GM18870 (cell line): ENCODE measurements around the gene ZNF319.
"Not testable (repeated sequence)": the region's sequence is repeated elsewhere in the genome, so short reads cannot be mapped to it uniquely, and the experiment has no call there.

ENCODE experiments used
- ATAC-seq: cut with Tn5 transposase; IDR thresholded peaks from one replicate; pipeline ENCODE4 v1.9.1; 2021; ENCODE audit warnings: moderate library complexity; ENCODE audit not compliant: unreplicated experiment

ZNF319 gene

DNA sequence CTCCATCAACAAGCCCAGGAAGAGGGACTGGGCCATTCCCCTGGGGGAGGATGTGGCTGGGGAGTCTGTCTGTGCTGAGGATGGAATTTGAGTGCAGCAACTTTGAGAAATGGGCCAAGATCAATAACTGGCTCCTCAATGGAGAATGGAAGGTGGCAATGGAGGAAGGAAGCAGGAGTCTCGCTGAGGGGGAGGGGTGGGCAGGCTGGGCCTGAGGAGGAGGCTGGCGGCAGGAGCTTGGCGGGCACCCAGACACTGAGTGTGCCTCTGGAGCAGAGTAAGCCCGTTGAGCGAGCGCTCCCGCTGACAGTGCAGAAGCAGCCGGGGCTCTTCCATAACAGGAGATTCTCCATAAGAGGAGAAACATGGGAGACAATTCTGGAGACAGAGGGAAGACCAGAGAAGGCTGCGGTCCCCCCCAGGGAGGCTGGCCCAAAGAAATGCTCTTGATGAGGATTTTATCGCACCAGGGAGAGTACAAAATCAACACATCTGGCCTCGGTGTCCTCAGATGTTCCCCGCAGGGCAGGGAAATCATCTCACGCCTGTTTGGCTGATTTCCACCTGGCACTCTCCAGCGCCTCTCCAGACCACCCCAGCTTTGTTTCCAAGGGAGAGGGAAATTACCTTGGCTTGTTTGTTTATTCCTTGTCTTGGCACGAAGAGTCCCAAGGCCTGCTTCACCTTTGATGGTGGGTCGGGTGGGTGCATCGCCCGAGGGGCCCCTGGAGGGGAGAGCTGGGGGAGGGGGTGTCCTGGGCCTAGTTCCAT is 22.3 kb upstream of the ZNF319 start:
- no peak for ATAC-seq

DNA sequence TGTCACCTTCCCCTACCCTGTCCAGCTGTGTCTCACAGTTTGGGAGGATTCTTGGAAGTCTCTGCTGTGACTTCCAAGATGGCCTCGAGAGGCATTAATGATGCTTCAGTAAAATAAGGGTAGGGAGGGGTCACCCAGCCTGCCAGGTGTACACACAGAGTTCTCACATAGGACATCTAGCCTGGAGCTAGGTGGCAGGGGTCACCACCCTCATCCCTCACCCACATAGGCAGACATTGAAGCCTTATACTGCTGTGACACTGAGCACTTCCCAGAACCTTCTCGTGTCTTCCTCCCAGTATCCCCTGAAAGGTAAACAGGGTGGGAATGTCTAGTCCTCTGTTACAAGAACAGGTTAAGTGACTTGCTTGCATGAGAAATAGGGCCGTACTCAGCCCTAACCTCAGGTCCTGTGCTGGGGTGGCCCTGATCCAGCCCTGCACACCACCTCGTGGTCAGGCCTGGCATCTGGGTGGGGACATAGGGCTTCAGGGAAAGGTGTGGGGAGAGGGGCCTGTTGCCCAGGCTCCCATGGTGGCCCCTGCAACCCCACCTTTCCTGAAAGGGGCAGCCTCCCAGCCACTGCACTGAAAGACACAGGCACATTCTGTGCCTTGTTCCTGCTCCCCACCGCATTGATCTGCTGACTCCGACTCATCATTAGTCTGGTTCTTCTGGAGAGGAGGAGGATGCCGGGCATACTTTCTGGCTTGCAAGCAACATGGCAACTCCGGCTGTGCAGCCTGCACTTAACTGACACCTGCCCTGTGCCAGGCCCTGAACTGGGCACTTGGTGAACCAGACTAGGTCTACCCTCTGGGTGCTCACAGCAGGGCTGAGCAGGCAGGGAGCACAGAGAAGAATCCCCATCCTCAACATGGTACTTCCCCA is 21.4 kb upstream of the ZNF319 start:
- ATAC-seq, result no peak

DNA sequence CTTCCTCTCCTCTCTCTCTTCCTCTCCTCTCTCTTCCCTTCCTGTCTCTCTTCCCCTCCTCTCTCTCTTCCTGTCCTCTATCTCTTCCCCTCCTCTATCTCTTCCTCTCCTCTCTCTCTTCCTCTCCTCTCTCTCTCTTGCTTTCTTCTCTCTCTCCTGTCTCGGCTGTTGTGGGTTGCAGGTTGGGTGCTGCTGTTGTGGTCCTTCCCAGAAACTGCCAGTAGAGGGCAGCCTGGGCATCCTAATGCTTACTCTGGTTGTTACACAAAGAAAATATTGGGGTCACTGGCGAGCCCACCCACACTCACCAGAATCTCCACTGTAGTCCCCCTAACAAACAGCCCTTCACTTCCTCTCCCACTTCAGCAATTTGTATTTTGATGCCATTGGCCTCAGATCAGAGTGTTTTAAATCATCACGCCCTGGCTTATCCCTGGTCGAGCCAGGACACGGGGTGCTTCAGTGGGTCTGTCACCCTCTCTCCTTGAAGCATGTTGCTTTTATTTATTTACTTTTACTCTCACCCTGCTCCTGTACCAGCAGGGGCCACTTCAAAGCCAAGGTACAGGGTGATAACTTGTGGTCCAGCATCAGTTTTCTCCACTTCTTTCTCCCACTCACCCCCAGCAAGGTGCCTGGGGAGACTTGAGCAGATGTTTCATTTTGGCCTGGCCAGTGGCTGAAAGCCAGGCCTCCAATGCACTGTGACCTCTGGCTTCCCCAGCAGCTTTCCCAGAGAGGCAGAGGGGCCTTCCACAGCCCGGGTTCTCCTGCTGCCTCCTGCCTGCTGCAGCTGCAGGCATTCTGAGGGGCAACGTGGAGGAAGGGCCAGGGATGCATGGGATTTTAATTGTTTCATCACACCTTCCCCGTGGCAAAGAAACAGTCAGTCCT is 20.4 kb upstream of the ZNF319 start:
- ATAC-seq, result no peak

DNA sequence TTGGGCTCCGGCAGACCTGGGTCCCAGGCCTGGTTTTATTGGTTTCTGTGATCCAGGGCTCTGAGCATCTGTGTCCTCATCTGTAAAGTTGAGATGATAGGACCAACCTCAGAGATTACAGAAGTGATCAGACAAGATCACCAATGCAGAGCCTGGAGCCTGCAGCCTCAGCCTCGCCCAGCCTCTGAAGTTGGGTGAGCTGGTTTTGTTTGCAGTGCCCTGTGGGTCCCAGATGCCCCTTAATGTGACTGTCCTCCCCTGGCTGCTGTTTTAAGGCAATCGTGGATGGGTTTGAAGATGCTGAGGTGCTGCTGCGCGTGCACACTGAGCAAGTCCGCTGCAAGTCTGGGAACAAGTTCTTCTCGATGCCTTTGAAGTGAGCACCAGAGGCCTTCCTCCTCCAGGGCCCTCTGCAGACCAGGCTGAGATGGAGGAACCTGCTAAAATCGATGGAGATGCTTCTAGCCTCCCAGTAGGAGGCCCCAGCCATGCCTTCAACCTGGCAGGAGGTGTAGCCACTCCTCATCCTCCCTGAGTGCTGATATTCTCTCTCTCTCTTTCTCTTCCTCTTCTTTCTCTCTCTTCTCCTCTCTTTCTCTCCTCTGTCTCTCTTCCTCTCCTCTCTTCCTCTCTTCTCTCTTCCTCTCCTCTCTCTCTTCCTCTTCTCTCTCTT is 19.5 kb upstream of the ZNF319 start:
- ATAC-seq, result no peak

DNA sequence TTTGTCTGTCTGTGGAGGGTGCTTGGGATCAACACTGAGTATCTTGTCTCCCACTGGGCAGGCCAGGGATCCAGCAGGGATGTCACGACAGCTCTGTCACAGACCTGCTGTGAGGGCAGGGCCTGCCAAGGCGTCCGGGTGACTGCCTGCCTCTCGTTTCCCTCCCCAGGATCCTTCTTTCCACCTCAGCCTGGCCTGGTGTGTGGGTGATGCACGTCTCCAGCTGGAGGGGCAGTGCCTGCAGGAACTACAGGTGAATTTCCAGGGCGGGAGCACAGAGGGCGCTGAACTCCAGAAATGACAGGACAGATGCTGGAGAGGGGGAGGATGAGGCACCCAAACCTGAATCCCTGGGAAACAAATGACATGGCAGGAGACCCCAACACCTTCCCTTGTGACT is 18.3 kb upstream of the ZNF319 start:
- no peak for ATAC-seq

DNA sequence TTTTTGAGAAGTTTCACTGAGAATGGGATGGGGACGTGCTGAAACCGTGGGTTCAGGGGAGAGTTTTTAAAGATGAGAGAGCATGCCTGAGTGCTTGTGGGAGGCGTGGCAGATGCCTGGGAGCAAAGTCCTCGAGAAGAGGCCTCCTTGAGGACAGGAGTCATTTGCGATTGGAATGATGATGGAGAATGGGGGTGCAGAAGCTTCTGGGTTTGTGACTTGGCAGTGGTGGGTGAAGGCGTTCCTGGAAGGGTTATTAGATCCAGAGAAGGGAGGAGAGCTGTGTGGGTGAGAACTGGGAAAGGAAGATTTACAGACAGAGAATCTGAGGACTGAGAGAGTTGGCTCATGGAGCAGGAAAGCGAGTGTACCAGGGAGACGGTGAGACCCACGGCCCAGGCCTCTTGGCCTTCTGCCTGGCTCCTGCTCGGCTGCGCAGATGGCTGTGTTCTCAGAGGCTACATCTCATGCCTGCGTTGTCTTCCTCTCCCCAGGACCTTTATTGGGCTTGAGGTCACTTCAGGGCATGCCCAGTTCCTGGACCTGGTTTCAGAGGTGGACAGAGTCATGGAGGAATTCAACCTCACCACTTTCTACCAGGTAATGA is 16.5 kb upstream of the ZNF319 start:
- no peak for ATAC-seq

DNA sequence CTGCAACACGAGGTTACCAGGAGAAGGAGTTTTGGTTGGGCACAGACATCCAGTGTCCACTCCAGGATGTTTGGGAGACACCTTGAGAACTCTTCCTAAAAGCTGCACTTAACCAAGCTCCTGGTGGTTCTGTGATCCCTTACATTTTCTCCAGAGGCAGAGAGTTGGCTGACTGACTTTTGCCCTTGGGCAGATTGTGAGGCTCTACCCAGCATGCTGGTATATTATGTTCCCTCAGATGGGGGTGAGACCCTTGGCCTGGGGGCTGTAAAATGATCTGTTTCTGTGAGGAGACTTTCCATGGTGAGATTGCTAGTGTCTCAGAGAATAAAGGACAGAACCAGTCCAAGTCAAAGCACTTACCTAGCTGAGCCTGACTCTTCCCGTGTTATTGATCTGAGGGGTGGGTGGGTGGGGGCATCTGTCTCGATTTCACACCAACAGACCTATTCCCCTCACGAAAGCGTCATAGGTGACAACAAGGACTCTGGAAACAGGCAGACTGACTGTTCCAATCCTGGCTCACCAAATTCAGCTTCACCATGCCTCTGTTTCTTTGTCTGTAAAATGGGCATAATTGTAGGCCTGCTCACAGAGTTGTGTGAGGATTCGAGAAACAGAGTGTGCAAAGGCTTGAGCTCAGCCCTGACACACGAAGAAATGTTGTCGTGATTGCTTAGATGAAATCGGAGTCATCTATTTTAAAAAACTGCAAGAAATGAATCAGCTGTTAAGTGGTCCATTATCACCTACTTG is 12.9 kb upstream of the ZNF319 start:
- ATAC-seq, result no peak

DNA sequence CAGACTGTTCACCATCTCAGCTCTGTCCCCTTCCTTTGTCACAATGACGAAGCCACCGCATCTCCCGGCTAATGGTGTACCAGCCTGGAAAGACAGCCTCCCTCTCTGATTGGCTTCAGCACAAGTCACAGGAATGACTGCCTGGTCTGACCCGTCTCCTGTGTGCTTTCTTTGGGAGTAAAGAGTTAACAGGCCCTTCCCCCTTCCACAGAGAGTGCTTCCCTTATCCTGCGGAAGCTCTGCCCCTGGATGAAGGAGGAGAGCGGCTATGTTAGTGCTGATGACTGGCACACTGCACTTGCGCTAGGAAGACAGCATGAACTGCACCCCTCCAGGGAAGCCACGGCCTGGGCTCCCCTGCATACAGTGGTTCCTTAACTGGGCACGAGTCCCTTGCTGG is 12.0 kb upstream of the ZNF319 start:
- ATAC-seq, result no peak

DNA sequence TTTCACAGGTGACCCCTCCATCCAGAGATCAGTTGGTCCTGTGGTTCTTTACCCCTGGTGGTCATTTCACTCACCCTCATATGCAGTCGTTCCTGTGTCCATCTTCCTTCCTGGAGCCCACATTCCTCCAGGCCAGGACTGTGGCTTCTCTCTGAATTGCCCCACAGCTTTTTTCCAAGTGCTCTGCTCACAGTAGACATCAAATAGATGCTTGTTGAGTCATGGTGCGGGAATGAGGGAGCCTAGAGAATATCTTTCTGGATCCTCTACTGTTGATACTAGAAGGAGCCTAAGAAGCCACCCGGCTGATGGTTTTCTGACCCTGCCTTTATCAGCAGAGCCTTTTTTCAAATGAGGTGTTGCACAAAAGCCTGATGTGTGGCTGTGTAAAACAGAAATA is 11.2 kb upstream of the ZNF319 start:
- no peak for ATAC-seq

DNA sequence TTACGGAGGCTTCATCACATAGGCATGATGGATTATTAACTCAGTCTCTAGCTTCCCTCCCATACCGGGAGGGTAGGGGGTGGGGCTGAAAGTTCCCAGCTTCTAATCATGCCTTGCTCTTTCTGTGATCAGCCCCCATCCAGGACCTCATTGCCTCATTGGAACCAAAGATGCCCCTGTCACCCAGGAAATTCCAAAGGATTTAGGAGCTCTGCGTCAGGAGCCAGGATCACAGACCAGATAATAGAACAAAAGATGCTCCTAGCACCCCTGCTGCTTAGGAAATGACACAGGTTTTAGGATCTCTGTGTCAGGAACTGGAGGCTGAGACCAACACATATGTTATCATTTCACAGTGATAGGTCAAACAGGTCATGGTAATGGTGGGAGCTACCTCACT is 10.4 kb upstream of the ZNF319 start:
- ATAC-seq, result no peak

DNA sequence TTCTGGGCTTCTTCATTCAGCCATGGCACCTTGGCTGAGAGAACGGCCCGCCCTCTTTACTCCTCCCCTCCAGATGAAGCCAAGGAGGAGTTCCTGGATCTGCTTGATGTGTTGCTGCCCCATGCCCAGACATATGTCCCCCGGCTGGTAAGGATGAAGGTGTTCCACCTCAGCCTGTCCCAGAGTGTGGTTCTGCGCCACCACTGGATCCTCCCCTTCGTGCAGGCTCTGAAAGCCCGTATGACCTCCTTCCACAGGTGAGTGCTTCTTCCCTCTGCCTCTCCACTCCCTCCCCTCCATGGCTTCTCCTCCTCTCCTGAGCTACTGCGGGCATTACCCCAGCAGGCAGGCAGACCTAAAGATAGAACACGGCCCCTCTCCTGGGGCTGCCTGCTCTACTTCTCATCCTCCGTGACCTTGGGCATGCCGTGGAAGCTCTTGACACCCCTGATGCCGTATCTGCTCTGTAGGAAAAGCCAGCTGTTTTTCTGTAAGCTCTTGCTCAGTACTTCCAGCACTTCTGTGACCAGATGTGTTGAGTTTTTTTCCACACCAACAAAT is 9.5 kb upstream of the ZNF319 start:
- ATAC-seq, result no peak

DNA sequence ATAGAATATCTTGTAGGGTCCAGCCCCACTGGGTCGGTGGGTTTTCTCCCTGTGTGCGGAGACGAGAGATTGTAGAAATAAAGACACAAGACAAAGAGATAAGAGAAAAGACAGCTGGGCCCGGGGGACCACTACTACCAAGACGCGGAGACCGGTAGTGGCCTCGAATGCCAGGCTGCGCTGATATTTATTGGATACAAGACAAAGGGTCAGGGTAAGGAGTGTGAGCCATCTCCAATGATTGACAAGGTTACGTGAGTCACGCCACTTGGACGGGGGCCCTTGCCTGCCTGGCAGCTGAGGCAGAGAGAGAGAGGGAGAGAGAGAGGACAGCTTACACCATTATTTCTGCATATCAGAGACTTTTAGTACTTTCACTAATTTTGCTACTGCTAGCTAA is 4.3 kb upstream of the ZNF319 start:
- not testable (repeated sequence) for ATAC-seq

DNA sequence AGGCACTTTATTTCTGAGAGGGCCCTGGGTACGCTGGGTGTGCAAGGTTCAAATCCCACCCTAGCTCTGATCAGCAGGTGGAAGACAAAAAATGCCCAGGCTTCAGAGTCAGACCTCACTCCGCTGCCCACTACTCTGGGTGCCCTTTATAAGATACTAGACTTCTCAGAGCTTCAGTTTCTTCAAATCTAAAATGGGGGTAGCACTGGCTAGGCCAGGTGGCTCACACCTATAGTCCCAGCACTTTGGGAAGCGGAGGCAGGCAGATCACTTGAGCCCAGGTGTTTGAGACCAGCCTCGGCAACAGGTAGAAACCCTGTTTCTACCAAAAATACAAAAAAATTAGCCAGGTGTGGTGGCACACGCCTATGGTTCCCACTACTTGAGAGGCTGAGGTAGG is 2.5 kb upstream of the ZNF319 start:
- no peak for ATAC-seq

DNA sequence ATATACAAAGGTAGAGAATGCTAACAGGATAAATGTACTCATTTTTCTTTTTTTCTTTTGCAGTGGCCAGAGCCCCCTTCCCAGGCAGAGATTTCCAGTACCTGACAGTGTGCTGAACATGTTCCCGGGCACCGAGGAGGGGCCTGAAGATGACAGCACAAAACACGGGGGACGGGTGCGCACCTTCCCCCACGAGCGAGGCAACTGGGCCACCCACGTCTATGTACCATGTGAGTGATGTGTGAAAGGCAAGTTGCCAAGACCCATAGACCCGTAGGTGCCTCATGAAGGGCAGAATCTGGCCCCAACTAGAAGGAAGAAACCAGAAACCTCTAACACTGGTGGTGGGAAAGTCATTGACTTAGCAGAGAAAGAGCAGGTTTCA is 1.9 kb upstream of the ZNF319 start:
- ATAC-seq, result no peak

DNA sequence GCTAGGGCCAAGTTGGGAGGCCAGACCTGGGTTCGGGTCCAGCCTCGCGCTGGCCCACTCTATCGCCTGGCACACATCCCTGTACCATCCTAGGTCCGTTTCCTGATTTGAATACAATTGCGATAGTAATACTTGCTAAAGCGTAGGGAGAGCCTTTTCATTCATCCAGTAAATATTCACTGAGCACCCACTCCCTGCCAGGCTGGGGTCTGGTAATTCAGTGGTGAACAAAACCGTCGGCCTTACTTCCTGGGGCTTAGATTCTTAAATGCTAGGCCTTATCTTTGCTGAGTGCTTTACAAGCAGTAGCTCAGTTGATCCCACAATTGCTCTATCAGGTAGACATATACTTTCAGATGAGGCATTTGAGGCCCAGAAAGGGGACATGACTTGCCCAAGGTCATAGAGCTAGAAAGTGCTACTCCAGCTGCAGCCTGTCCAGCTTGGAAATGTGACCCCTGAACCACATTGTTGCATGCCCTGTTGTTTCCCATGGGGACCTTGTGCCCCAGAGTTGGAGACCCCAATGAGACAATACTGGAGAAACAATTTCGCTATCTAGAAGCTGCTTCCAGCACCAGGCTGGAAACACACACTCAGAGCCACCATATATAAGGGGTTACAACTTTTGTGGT is 1.4 kb upstream of the ZNF319 start:
- no peak for ATAC-seq

DNA sequence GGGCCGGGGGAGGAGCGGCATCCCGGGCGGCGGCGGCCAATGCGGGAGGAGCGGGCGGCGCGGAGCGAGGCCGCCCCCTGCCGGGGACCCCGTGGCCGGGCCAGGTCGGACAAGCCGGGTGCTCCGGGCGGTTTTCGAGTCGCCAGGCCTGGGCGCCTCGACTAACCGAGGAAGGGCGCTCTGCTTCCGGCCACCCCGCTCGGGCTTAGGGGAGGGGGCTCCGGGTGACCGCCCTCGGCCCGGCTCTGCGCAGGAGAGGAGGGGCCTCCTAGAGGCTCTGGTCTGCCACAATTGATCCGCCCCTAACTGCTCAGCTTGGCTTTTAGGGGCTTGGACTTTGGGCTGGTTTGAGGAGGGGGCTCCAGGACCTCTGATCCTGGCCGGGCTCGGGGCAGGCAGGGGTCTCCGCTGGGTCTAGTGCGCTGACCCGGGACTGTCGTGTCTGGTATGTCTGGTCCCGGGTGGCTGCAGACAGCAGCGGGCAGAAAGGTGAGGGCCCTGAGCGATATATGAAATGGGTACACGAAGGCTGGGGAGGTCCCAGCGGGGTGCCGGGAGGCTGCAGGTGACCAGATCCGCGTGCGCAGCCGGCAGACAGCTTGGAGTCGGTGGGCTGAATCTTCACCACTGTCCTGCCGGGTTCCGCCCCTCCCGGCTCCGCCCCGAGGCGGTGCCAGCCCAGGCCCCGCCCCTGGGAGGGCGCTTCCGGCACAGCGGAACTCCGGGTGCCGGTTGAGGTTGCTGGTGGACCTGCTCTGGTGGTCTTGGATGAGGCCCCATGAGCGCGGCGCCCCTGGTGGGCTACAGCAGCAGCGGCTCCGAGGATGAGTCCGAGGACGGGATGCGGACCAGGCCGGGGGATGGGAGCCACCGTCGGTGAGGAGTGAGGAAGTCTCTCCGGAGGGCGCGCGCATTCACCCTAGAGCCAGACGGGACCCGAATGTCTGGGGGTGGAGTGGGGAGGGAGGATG is 519 bp upstream of the ZNF319 start, which contains the start of gene USB1:
TSS of gene USB1 (plus strand) at position 702 of the 971 bp plus-strand sequence. CDS start at position 779, 77 bp downstream.
- peak; percentile 69 for ATAC-seq

DNA sequence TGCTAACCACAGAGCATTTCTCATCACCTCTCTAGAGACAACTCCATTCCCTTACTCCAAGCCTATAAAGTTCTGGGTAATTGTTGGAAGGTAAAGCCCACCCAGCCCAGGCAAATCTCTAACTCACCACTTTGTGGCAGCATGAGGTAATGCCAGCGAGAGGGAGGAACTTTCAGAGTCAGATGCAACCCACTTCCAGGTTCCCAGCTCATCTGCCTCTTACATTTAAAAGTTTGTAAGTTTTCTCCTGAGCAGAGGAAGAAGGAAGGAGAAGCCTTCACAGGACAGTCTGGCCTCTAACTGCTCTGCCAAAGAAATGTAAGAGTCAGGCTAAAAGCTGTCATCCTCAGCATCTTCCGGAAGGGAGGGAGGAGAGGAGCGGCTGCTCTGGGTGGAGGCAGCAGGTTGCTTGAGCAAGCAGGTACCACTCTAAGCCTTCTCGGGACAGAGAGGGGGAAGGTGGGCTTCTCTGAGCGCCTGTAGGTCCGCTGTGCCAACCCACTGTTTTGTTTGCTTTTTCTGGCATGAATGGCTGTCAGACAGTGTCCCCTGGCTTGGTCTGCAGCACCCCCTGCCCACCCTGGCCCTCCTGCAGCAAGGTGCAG is 1.0 kb downstream of the ZNF319 start:
- no peak for ATAC-seq
